Thoracic aorta (tissue), 2 donors: ENCODE measurements around the gene NKIRAS1. TPM values are rescaled to one million over a fixed set of nuclear protein-coding genes. Genes with fewer than 3 reads are reported as not detected.

Experiments used
- ATAC-seq: fragments of 150-250 bp; one replicate; pipeline ENCODE4 v1.8.0; 2017; ENCODE audit warnings: low read depth; ENCODE audit not compliant: insufficient number of reproducible peaks, low FRiP score
- DNase-seq: peaks from one replicate; pipeline ENCODE4 v3.0.0-alpha.2; 2020; ENCODE audit warnings: low spot score
- H3K27ac ChIP-seq, 2 donors: fragments of 200-600 bp; sonication (generic); 1 replicate in 1 of 2; 2 replicates in 1 of 2; pipeline ENCODE4 v1.5.1; 2016; ENCODE audit warnings: mild to moderate bottlenecking in 2 of 2, moderate library complexity in 2 of 2
- H3K27me3 ChIP-seq: fragments of 200-600 bp; sonication (generic); replicated peaks from 2 replicates; pipeline ENCODE4 v1.6.0; 2016; ENCODE audit warnings: mild to moderate bottlenecking; ENCODE audit not compliant: insufficient read depth
- H3K36me3 ChIP-seq: fragments of 200-600 bp; sonication (generic); one replicate; pipeline ENCODE4 v1.5.1; 2016
- H3K4me1 ChIP-seq, 2 donors: fragments of 200-600 bp; sonication (generic); 1 replicate in 1 of 2; 2 replicates in 1 of 2; pipeline versions ENCODE4 v1.5.1 to v1.6.0; 2016; ENCODE audit warnings: low read depth in 2 of 2, mild to moderate bottlenecking in 1 of 2; ENCODE audit not compliant: control insufficient read depth in 1 of 2
- H3K4me3 ChIP-seq: fragments of 200-600 bp; sonication (generic); 2 replicates; pipeline ENCODE4 v1.5.1; 2016; ENCODE audit warnings: mild to moderate bottlenecking
- H3K9me3 ChIP-seq: fragments of 200-600 bp; sonication (generic); 2 replicates; pipeline ENCODE4 v1.5.1; 2016
- total RNA-seq, 2 donors: library from RNA; depleted of rRNA; stranded (reverse); fragments of >200 nt; gene quantifications; one replicate each; pipeline versions ENCODE4 v1.1.0 to v1.2.3, GENCODE V29; 2016
- TF ChIP-seq, protein P1 (sequence below): fragments of 200-600 bp; sonication (generic); IDR thresholded peaks from one replicate; pipeline ENCODE4 v1.5.1; 2019; ENCODE audit warnings: antibody characterized with exemption

The NKIRAS1 gene
- total RNA-seq, 2 donors from 2014 or later, result 15.8 to 21.0 TPM

DNA sequence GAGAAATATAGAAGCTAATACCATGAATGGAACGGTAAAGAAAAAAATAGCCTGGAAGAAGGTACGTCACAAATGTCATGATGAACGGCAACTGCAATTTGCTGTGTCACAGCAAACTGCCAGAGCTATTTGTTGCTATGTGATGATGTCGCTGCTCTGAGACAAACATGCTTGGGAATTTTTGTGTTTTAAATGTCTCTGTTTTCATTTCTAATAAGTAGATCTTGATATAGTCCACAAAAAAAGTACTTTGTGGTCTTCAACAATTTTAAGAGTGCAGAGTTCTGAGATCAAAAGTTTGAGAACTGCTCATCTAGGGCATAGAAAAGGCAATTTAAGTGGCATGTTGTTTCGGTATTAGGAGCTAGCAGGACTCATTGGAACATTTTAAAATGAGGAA is 24.0 kb upstream of the NKIRAS1 start:
- Histone ChIP-seq H3K27ac (no peak overlapping the region), H3K4me1 (peaks cover 0 to 6% of the 10 kb centered on the region in 2 donors), H3K36me3 (no peaks in the 10 kb centered on the region), H3K27me3 (no peaks in the 10 kb centered on the region), H3K4me3 (no peak overlapping the region), H3K9me3 (no peaks in the 10 kb centered on the region)
- DNase-seq (no peak), ATAC-seq (no peak)
- TF ChIP-seq, protein P1, sequence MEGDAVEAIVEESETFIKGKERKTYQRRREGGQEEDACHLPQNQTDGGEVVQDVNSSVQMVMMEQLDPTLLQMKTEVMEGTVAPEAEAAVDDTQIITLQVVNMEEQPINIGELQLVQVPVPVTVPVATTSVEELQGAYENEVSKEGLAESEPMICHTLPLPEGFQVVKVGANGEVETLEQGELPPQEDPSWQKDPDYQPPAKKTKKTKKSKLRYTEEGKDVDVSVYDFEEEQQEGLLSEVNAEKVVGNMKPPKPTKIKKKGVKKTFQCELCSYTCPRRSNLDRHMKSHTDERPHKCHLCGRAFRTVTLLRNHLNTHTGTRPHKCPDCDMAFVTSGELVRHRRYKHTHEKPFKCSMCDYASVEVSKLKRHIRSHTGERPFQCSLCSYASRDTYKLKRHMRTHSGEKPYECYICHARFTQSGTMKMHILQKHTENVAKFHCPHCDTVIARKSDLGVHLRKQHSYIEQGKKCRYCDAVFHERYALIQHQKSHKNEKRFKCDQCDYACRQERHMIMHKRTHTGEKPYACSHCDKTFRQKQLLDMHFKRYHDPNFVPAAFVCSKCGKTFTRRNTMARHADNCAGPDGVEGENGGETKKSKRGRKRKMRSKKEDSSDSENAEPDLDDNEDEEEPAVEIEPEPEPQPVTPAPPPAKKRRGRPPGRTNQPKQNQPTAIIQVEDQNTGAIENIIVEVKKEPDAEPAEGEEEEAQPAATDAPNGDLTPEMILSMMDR, result no peak

DNA sequence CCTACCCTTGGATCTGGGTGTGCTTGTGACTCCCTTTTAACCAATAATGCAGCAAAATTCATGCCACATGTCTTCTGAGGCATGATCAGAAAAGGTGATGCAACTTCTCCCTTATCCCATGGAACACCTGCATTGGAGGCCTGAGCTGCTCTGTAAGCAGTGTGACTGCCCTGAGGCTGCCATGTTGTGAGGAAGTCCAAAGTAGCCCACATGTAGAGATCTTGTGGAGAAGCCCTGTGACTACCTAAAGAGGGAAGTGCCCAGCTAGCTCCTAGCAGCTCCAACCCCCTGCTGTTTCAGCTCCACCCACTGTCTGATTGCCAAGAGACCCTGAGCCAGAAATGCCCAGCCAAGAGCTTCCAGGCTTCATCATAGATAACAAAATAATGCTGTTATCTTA is 21.9 kb upstream of the NKIRAS1 start:
- no peaks in the 10 kb centered on the region for H3K4me1 ChIP-seq
- TF ChIP-seq, protein P1, result no peak
- no peak overlapping the region for H3K4me3 ChIP-seq
- H3K27me3 ChIP-seq, result no peaks in the 10 kb centered on the region
- ATAC-seq, result no peak
- DNase-seq, result no peak
- H3K9me3 ChIP-seq, result no peaks in the 10 kb centered on the region
- H3K27ac ChIP-seq, result no peak overlapping the region
- H3K36me3 ChIP-seq, result no peaks in the 10 kb centered on the region

DNA sequence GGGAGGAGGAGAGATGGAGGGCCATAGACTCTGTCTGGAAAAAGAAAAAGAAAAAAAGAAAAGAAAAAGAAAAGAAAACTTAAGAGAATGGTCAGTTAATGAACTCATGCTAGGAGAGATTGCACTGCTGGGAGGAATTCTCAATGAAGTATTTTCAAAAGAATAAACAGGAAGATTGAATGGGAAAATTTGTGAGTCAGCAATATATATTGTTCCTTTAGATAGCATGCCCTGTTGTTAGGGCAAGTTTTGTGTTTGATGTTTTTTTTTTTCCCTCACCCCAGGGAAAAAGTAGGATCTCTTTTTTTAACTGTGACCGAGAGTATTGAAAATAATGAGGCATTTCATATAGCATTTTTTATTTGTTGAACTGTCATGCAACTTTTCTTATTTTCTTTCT is 20.5 kb upstream of the NKIRAS1 start:
- ATAC-seq, result no peak
- H3K9me3 ChIP-seq, result no peaks in the 10 kb centered on the region
- DNase-seq, result no peak
- H3K4me1 ChIP-seq, result no peaks in the 10 kb centered on the region
- TF ChIP-seq, protein P1, result no peak
- H3K27me3 ChIP-seq, result no peaks in the 10 kb centered on the region
- H3K27ac ChIP-seq, result no peak overlapping the region
- no peak overlapping the region for H3K4me3 ChIP-seq
- no peaks in the 10 kb centered on the region for H3K36me3 ChIP-seq

DNA sequence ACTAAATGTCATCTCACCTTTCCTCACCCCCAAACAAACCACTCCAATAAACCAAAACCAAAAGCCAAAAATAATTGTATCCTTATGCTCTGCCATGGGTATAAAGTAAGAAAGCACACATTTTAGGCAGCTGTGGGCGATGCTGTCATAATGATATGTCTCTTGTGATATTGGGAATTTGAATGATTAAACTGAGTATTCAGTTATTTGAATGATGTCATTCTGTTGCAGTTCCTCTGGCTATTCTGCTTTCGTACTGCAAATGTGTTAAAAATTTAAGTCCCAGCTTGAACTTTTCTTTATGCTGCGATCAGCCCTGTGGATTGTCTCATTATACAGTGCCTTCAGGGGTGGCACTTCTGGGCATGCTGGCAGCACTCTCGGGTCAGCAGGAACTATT is 17.5 kb upstream of the NKIRAS1 start:
- no peaks in the 10 kb centered on the region for H3K36me3 ChIP-seq
- H3K27ac ChIP-seq, result no peak overlapping the region
- H3K27me3 ChIP-seq, result no peaks in the 10 kb centered on the region
- DNase-seq, result no peak
- no peaks in the 10 kb centered on the region for H3K9me3 ChIP-seq
- no peak for ATAC-seq
- TF ChIP-seq, protein P1, result no peak
- H3K4me1 ChIP-seq, result no peaks in the 10 kb centered on the region
- no peak overlapping the region for H3K4me3 ChIP-seq

DNA sequence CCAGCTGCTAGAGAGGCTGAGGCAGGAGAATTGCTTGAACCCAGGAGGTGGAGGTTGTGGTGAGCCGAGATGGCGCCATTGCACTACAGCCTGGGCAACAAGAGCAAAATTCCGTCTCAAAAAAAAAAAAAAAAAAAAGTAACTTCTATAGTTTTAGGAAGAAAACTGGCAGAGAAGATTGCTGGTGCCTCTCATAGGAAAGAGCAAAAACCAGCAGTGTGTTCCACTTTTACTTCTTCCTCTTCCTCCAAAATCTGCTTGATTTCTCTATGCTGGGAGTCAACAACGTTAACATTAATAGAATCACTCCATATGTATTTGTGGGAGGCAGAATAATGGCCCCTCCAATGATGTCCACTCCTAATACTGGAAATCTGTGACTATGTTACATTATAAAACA is 15.8 kb upstream of the NKIRAS1 start:
- TF ChIP-seq, protein P1, result no peak
- Histone ChIP-seq H3K27me3 (no peaks in the 10 kb centered on the region), H3K4me1 (no peaks in the 10 kb centered on the region), H3K4me3 (no peak overlapping the region), H3K36me3 (no peaks in the 10 kb centered on the region), H3K9me3 (no peaks in the 10 kb centered on the region), H3K27ac (no peak overlapping the region)
- ATAC-seq (no peak), DNase-seq (no peak)
